Posterior vena cava (tissue), 2 donors: ENCODE data around the gene MRO. TPM values are rescaled to one million over a fixed set of nuclear protein-coding genes. Genes with fewer than 3 reads are reported as not detected.
"Not testable (repeated sequence)": the region's sequence is repeated elsewhere in the genome, so short reads cannot be mapped to it uniquely, and the experiment has no call there.

ENCODE experiments used
- DNase-seq: peaks from one replicate; pipeline ENCODE4 v3.0.0-alpha.2; 2020; ENCODE audit warnings: low spot score
- intact Hi-C, 2 donors: fragments of 100-400 bp; cut with DNase I; formaldehyde crosslinking; loops; one replicate each; pipeline versions ENCODE4 v1.14.1 to v1.14.2; 2022 to 2023
- total RNA-seq, 2 donors: library from RNA; stranded (reverse); fragmentation: NEBNext Ultra II Directional; extraction: Animal tissue kit (Norgen Biotek cat#: 25700); gene quantifications; one replicate each; pipeline ENCODE4 v1.2.1, GENCODE V29; 2021
- donor health status: DM: yes; HTN: yes; CAD: no.
- donor health status: DM: yes; HTN: yes; CAD: no.

Gene MRO
- total RNA-seq, 2 donors from 2014 or later: 1.4 to 2.3 TPM

DNA sequence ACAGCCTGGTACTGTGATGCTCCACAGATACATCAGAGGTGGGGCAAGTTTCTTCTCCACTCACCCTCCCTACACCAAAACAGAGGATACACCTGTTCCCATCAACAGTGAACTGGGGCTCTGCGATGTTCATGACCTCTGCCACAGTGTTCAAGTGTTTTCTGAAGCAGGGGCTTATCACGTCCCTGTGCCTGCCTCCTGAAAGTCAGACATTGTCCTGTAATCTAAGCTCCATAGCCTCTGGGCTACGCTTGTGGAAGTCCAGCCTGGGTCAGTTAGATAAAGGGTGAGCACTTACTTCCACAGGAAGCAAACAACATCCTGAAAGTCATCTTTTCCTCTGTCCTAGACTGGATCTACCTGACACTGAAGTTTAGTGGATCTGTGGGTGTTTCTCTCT lies 20.2 kb upstream of the MRO start:
- no peak for DNase-seq
- intact Hi-C loops: no loop called here

- intact Hi-C loops: no loop called here
- DNase-seq: no peak
These were observed 19.5 kb upstream of the MRO start for GRCh38 chr18:50839341-50839740.

DNA sequence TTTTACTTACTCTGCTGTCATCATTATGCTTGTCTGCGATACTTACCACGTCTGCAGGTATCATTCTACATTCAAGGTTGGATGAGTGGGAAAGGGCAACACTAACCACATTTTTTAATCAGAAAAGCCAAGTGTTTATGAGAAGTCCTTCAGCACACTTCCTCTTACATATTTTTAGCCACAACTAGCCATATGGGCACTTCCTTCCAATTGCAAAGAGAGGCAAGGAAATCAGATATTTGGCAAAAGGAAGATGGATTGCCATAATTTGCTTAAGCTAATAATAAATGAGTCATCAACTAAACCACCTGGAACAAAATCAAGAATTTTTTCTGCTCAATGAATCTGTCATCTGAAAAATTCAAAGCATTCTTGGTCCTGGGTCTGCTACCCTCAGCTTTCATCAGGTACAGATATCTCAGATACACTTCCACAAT lies 16.7 kb upstream of the MRO start:
- intact Hi-C loops: no loop called here
- no peak for DNase-seq

GRCh38 chr18:50833496-50833895 lies 13.7 kb upstream of the MRO start:
- DNase-seq, intact Hi-C loops: not testable (repeated sequence)

GRCh38 chr18:50832754-50833153 lies 12.9 kb upstream of the MRO start:
- intact Hi-C loops: no loop called here
- DNase-seq: no peak

- no peak for DNase-seq
- intact Hi-C loops: no loop called here
These were observed 10.7 kb upstream of the MRO start for GRCh38 chr18:50830544-50830943.

DNA sequence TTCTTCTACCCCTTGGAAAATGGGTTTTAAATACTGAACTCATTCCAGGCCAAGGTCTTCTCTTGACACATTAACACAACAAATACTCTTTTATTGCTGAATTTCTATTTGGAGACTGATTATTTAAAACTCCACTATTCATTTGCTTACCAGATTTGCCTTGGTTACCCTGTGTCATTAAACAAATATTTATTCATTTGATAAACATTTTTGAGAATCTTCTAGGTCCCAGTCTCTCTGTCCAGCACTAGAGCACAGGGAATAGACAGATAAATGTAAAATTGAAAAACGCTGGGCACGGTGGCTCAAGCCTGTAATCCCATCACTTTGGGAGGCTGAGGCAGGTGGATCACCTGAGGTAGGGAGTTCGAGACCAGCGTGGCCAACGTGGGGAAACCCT lies 9.8 kb upstream of the MRO start:
- DNase-seq: no peak
- intact Hi-C loops: loop anchor here in 1 of 2 donors (2.0 kb wide), 1 partner anchor 21 kb away; no protein-coding TSS in a partner anchor

GRCh38 chr18:50826027-50826426 lies 6.2 kb upstream of the MRO start:
- DNase-seq: no peak
- intact Hi-C loops: no loop called here

GRCh38 chr18:50825621-50826020 lies 5.8 kb upstream of the MRO start:
- intact Hi-C loops: no loop called here
- DNase-seq: no peak

DNA sequence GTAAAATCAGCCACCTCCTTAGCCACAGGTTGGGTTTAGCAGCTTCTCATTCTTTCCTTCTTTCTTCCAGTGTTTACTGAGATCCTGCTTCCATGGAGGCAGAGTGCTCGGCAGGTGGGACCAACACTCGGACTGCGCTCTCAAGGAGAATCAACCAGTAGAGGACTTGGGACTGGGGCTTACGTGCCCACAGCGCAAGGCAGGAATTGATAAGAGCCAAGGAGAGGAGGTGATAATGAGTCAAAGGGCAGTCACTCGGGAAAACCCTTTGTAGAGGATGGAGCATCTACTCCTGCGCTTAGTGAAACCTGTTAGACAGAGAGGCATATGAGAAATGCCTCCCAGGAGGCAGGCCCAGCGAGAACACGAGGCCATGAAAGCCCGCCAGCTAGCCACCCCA lies 2.9 kb upstream of the MRO start:
- no peak for DNase-seq
- intact Hi-C loops: no loop called here

- intact Hi-C loops: no loop called here
These were observed 1.2 kb upstream of the MRO start for GRCh38 chr18:50820901-50821520.

GRCh38 chr18:50819027-50819727 lies 639 bp downstream of the MRO start:
- intact Hi-C loops: no loop called here
- no peak for DNase-seq

More at GRCh38 chr18:50820901-50821520, 1.2 kb upstream of the MRO start:
- no peak for DNase-seq

GRCh38 chr18:50816419-50817166 lies 3.2 kb downstream of the MRO start:
- DNase-seq: no peak
- intact Hi-C loops: no loop called here

DNA sequence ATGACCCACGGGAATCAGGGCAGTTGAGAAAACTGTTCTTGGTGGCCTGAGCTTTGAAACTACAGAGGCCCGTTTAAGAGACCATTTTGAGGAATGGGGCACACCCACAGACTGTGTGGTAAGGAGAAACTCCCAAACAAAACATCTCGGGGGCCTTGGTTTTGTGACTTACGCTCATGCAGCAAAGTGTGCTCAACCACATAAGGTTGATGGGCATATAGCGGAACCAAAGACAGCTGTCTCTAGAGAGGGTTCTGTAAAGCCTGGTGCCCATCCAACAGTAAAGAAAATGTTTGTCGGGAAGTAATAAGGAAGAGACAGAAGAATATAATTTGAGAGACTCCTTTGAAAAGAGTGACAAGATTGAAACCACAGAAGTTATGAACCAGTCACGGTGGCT lies 5.4 kb downstream of the MRO start:
- intact Hi-C loops: no loop called here
- DNase-seq: no peak

- intact Hi-C loops: no loop called here
- no peak for DNase-seq
These were observed 6.5 kb downstream of the MRO start for GRCh38 chr18:50813353-50813752.

DNA sequence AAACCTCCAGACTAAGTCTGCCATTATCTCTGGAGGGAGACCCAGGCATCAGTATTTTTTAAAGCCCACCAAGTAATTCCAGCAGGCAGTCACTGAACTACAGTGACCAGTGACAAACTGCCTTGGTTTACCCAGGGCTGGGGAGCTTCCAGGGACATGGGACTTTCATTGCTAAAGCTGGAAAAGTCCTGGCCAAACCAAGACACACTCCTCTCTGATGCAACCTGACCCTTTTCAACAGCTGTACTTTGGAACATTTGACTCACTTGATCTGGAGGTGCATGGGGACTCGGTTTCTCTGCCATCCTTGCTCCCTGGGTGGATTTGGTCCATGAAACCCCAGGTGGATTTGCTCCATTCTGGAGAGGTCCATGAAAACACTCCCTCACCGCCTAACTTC lies 7.0 kb downstream of the MRO start:
- intact Hi-C loops: no loop called here
- no peak for DNase-seq

GRCh38 chr18:50807176-50807575 lies 12.6 kb downstream of the MRO start:
- no peak for DNase-seq
- intact Hi-C loops: no loop called here

DNA sequence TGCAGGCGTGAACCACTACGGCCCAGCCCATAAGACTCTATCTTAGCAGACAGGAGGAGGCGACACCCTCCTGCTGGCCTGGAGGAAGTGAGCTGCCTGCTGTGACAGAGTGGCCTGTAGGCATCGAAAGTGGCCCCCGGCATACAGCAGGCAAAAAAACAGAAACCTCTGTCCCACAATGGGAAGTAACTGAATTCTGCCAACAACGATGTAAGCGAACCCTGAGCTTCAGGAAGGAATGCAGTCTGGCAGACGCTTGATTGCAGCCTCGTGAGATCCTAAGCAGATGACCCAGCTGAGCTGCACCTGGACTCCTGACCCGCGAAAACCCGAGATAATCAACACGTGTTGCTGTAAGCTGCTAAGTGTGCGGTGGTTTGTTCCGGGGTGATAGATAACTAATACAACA lies 13.6 kb downstream of the MRO start:
- intact Hi-C loops: no loop called here
- no peak for DNase-seq

GRCh38 chr18:50805732-50806131 lies 14.1 kb downstream of the MRO start:
- DNase-seq: no peak
- intact Hi-C loops: no loop called here

GRCh38 chr18:50803592-50803991 lies 16.2 kb downstream of the MRO start:
- DNase-seq: no peak
- intact Hi-C loops: no loop called here

DNA sequence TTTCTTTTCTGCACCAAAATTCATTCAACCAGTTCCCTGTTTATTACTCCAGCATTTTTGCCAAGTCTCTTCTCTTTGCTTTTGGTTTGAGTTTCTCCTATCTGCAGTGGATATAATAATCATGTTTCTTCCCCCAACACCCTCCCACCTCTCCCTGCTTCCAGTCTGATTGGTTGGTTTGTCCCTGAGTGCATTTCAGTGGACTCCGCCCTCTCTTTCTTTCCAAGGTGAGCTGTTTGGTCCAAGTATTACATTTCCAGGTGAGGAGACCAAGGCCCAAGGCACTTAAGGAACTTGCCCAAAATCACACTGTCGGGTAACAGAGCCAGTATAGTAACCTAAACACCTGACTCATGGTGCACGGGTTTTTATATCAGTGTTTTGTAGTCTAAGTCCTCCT lies 17.7 kb downstream of the MRO start:
- no peak for DNase-seq
- intact Hi-C loops: no loop called here
